ENCODE results near the gene HOGA1. TPM values are rescaled to one million over a fixed set of nuclear protein-coding genes. Genes with fewer than 3 reads are reported as not detected.

The HOGA1 gene
- polyA plus RNA-seq, 1 of the 3 experiments (the other 2 are of a cell fraction), result 2.9 TPM

GRCh38 chr10:97618733-97619132 lies 34.5 kb downstream of the HOGA1 start (continued):
- TF ChIP-seq ZBTB33 (IDR thresholded peaks at IDR 0.05; ENCODE audit: borderline replicate concordance, low read depth), result no peak
- no peak for TF ChIP-seq TCF12 (IDR thresholded peaks at IDR 0.05)

- H3K27ac ChIP-seq (ENCODE audit: low read depth in 2 of 2, low read length in 1 of 2), result no peak overlapping the region
- no peaks in the 10 kb centered on the region for H3K9me2 ChIP-seq
- no peak overlapping the region for H3K4me2 ChIP-seq
- no peaks in the 10 kb centered on the region for H3K4me1 ChIP-seq (ENCODE audit: control insufficient read depth in 1 of 2, insufficient read depth in 2 of 2, low read depth in 1 of 2, low read length in 1 of 2)
- CTCF ChIA-PET, result no interaction called here
- TF ChIP-seq EZH2phosphoT487 (IDR thresholded peaks at IDR 0.05; ENCODE audit: borderline replicate concordance, low read depth) (no peak), TEAD4 (IDR thresholded peaks at IDR 0.05; ENCODE audit: borderline replicate concordance, insufficient read depth) (no peak), RXRA (IDR thresholded peaks at IDR 0.05; ENCODE audit: borderline replicate concordance, low read depth) (no peak), USF1 (IDR thresholded peaks at IDR 0.05; ENCODE audit: borderline replicate concordance, low read depth) (no peak), IRF3 (IDR thresholded peaks at IDR 0.05; ENCODE audit: low read depth, low read length) (no peak), FOSL2 (IDR thresholded peaks at IDR 0.05; ENCODE audit: borderline replicate concordance, low read depth) (no peak), FOXJ3 (CRISPR knock-in tag; IDR thresholded peaks at IDR 0.05) (no peak), MXI1 (IDR thresholded peaks at IDR 0.05; ENCODE audit: low read depth, low read length) (no peak), FOXM1 (IDR thresholded peaks at IDR 0.05; ENCODE audit: low read depth) (no peak), POLR2AphosphoS5 (IDR thresholded peaks at IDR 0.05; ENCODE audit: low read depth, low read length) (no peak), SMC3 (IDR thresholded peaks at IDR 0.05; ENCODE audit: low read depth, low read length) (no peak), RCOR1 (IDR thresholded peaks at IDR 0.05; ENCODE audit: low read length) (no peak)
- no peak overlapping the region for H3K4me3 ChIP-seq (ENCODE audit: low read depth in 2 of 2, low read length in 1 of 2)
- H3K79me2 ChIP-seq (ENCODE audit: insufficient read depth), result no peaks in the 10 kb centered on the region; the same call in 1 of the 2 replicates
- no peak for DNase-seq
- H3K9me3 ChIP-seq, result no peaks in the 10 kb centered on the region
- H3K36me3 ChIP-seq (replicated peaks in 1 of 2; ENCODE audit: control insufficient read depth in 1 of 2, insufficient read depth in 2 of 2, low read length in 1 of 2), result no peaks in the 10 kb centered on the region
- H2AFZ ChIP-seq (ENCODE audit: low read depth), result no peak overlapping the region
- 92% methylated on average over 1 of the region's 1 CpG for WGBS (ENCODE audit: low lambda C conversion rate)
- no peak overlapping the region for H3K9ac ChIP-seq
- POLR2A ChIA-PET, result interaction anchor here (0.6 kb wide), 1 partner anchor 82 kb away, joined by 3 read pairs; no protein-coding TSS in a partner anchor
- H3F3A ChIP-seq (replicated peaks; ENCODE audit: insufficient read depth), result no peaks in the 10 kb centered on the region
- H3K27me3 ChIP-seq (ENCODE audit: insufficient read depth), result no peaks in the 10 kb centered on the region
- H4K20me1 ChIP-seq (ENCODE audit: insufficient read depth), result no peaks in the 10 kb centered on the region
These were observed 39.1 kb downstream of the HOGA1 start for GRCh38 chr10:97623277-97623676.
